ENCODE measurements around the gene NFKBIZ.

The NFKBIZ gene

GRCh38 chr3:101848754-101849713 is at the start of gene NFKBIZ:
Gene NFKBIZ, plus strand, starts transcription at chr3:101849514. Its CDS starts 115 bp downstream, at chr3:101849629.
- peak; percentile 96 for DNase-seq (ENCODE audit: low spot score)

DNA sequence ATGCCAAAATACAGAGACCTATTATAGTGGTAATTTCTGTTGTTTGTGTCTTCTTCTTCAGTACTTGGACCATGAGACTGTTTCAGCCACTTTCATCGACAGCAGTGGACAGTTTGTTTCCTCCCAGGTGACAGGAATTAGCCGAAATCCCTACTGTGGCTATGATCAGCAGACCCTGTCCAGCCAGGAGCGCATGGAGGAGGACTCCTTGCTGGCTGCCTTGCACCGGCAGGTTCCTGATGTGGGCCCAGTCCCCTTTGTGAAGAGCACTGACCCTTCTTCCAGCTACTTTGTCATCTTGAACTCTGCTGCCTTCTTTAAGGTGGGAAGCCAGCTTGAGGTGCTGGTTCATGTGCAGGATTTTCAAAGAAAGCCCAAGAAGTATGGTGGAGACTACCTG is 48.1 kb upstream of the NFKBIZ start:
- DNase-seq (ENCODE audit: low spot score) = no peak

- DNase-seq (ENCODE audit: low spot score) = no peak
Observed at GRCh38 chr3:101802179-101802578, 47.1 kb upstream of the NFKBIZ start.

DNA sequence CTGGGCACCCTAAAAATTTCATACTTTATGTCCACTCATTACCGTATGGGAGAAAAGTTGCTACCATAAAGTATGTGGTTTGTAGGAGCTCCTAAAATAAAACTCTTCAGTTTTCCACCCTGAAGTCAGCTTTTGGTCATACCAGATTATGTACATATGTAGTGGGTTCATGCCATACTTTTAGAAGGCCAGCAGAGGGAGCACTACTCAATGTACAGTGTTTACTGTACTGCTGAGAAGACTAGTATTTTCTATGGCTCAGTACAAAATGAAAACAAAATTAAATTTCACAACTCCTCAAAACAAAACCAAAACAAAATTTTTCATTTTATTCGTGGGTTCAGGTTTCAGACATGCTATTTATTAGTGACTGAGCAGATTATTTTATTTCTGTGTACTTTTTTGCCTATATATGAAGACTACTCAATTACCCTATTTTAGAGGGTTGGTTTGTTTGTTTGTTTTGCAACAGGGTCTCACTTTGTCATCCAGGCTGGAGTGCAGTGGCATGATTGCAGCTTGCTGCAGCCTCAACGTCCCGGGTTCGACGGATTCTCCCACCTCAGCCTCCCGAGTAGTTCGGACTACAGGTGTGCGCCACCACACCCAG is 46.0 kb upstream of the NFKBIZ start:
- peak; percentile 68 for DNase-seq (ENCODE audit: low spot score)

GRCh38 chr3:101803939-101804338 is 45.4 kb upstream of the NFKBIZ start:
- no peak for DNase-seq (ENCODE audit: low spot score)

DNA sequence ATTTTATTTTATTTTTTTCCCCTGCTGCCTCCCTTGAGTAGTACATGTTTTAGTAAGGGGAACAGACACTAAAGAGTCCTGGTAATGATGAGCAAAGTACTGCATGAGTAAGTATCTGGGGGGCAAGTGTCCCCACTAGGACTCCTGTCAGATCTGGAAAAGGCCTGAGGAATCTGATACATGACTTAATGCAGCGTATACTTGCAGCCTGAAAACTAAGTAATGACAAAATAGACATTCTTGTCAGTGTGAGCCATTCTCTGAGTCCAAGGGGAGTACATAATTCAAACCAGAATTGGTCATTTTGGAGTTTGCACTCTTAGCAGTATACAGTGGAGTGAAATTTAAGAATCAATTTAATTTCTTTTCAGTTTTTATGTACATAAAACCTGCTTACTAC is 42.8 kb upstream of the NFKBIZ start:
- DNase-seq (ENCODE audit: low spot score) = no peak

GRCh38 chr3:101807888-101808287 is 41.4 kb upstream of the NFKBIZ start:
- no peak for DNase-seq (ENCODE audit: low spot score)

GRCh38 chr3:101809178-101810021 is 39.9 kb upstream of the NFKBIZ start:
- DNase-seq (ENCODE audit: low spot score) = peak; percentile 81

GRCh38 chr3:101810022-101810418 is 39.3 kb upstream of the NFKBIZ start:
- no peak for DNase-seq (ENCODE audit: low spot score)

GRCh38 chr3:101811875-101812274 is 37.4 kb upstream of the NFKBIZ start:
- no peak for DNase-seq (ENCODE audit: low spot score)

GRCh38 chr3:101812895-101813294 is 36.4 kb upstream of the NFKBIZ start:
- no peak for DNase-seq (ENCODE audit: low spot score)

- DNase-seq (ENCODE audit: low spot score) = peak; percentile 62
Observed at GRCh38 chr3:101813817-101814440, 35.4 kb upstream of the NFKBIZ start.

GRCh38 chr3:101814835-101815234 is 34.5 kb upstream of the NFKBIZ start:
- DNase-seq (ENCODE audit: low spot score) = no peak

DNA sequence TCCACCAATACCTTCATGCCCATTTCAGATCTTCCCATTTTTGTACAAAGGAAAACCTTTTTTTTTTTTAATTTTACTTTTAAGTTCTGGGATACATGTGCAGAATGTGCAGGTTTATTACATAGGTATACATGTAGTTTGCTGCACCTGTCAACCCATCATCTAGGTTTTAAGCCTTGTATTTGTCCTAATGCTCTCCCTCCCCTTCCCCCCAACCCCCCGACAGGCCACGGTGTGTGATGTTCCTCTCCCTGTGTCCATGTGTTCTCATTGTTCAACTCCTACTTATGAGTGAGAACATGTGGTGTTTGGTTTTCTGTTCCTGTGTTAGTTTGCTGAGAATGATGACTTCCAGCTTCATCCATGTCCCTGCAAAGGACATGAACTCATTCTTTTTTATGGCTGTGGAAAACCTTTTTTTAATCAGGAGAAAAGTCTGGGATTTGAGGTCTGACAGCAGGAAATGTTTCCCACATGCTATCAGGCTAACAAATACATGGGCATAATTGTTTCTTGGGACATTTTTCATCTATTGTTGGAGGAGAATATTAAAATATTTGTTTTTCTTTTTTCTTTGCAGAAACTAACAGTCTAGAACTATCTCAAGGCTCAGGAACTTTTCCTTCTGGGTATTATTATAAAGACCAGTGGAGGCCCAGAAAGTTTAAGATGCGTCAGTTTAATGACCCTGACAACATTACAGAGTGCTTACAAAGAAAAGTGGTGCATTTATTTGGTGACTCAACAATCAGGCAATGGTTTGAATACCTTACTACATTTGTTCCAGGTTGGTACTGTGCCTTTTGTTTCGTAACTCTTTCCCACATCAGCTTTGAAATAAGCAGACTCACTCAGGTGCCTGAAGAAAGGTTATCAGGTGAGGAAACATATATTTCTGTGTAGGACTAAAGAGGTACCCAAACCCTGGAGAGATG is 32.8 kb upstream of the NFKBIZ start:
- DNase-seq (ENCODE audit: low spot score) = peak; percentile 64

GRCh38 chr3:101817992-101818391 is 31.3 kb upstream of the NFKBIZ start:
- no peak for DNase-seq (ENCODE audit: low spot score)

GRCh38 chr3:101819649-101820206 is 29.6 kb upstream of the NFKBIZ start:
- DNase-seq (ENCODE audit: low spot score) = no peak

GRCh38 chr3:101821503-101821902 is 27.8 kb upstream of the NFKBIZ start:
- no peak for DNase-seq (ENCODE audit: low spot score)

DNA sequence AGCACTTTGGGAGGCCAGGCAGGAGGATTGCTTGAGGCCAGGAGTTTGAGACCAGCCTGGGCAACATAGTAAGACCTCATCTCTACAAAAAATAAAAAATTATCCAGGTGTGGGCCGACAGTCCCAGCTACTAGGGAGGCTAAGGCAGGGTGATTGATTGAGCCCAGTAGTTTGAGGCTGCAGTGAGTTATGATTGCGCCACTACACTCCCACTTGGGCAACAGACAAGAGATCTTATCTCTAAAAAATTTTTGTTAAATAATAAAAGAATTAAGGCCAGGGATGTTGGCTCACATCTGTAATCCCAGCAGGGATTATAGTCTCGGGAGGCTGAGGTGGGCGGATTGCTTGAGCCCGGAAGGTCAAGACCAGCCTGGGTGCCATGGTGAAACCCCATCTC is 25.8 kb upstream of the NFKBIZ start:
- no peak for DNase-seq (ENCODE audit: low spot score)

- DNase-seq (ENCODE audit: low spot score) = no peak
Observed at GRCh38 chr3:101824702-101825101, 24.6 kb upstream of the NFKBIZ start.

DNA sequence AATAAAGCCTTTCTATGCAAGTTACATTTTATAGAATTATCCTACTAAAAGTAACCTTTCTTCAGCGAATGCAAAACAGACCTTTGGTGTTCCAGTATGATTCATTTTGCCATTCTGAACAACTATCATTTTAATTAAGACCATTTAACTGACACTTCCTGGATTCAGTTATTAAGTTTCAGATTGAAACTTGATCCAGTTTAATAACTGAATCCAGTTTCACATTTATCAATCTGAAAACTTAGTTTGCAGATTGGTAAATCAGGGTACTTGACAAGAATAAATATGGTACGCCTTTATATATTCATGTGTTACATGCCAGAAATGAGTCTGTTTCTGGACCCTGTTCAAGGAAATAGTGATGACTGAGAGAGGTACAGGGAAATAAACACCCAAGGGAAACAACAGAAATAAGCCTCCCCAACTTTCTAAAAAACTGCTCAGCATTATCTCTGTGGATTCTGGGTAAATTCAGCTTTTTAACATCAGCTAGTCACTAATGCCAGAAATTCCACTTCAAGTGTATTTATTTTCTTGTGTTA is 23.3 kb upstream of the NFKBIZ start:
- no peak for DNase-seq (ENCODE audit: low spot score)

Measured in kidney tubule cell (primary cell).